CMK (cell line): Measurements from ENCODE around the gene ACER2.
"Not testable (repeated sequence)": the region's sequence is repeated elsewhere in the genome, so short reads cannot be mapped to it uniquely, and the experiment has no call there.

Source experiments
- DNase-seq: peaks from one replicate; pipeline ENCODE4 v3.0.0-alpha.2; 2010; ENCODE audit warnings: low read depth

The ACER2 gene

DNA sequence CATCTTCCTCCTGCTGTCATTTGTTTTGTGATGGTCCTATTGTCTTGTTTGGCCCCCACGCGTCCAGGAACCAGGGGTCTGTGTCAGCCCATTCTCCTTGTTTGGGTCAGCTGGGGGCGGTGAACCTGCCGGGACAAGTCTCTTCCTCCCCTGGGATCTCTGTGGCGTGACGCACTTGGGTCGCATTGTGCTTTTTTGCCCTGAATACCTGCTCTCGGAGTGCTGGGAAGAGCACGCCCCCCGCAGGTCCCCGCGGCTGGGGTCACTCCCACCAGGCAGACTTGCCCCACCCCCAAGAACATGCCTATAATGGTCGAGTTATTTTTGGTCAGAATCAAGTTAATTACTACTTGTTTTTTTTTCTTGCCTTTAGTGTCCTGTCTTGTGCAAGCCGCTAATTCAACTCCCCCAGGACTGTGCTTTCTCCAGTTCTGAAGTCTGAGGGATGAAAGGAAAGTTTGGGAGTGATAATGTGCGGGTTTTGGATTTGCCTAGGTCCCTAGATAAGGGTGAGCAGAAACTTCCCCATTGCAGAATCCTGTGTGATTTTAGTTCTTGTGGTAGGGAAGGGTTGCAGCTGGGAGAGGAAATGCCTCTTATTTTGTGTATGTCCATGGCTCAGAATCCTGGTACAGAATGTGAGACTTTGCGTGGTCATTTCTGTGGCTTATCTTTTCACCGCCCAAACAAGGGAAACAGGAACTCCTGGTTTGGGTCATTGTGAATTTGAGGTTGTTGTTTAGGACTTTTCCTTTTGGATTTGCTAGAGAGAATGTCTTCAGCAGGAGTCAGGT lies 789 bp downstream of the ACER2 start:
- DNase-seq = no peak

- DNase-seq = no peak
Measured at GRCh38 chr9:19410195-19410503, 1.3 kb downstream of the ACER2 start.

GRCh38 chr9:19410594-19410993 lies 1.8 kb downstream of the ACER2 start:
- no peak for DNase-seq

- DNase-seq = no peak
Measured at GRCh38 chr9:19411316-19411715, 2.5 kb downstream of the ACER2 start.

DNA sequence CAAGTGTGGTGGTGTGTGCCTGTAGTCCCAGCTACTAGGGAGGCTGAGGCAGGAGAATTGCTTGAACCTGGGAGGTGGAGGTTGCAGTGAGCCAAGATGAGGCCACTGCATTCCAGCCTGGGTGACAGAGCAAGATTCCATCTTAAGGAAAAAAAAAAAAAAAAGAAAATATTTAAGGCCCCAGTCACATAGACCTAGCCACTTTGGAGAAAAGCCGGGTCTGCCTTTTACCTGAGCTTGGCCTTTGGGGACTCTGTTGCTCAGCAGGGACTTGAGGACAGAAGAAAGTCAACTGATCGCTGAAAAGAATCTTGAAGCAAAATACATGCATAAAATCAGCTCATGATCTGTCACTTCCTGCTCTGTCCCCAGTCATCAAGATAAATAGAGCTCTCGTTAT lies 4.6 kb downstream of the ACER2 start:
- DNase-seq = not testable (repeated sequence)

- DNase-seq = no peak
Measured at GRCh38 chr9:19416143-19416542, 7.3 kb downstream of the ACER2 start.

DNA sequence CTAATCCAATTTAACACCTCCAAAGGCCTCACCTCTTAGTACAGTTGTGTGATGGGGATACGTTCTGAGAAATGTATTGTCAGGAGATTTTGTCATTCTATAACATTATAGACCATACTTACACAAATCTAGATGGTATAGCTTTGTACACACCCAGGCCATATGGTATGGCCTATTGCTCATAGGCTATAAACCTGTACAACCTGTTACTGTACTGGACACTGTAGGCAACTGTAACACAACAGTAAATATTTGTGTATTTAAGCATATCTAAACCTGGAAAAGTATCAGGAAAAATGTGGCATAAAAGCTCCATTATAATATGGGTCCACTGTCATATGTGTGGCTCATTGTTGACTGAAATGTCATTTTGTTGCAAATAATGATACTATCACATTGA lies 12.1 kb downstream of the ACER2 start:
- DNase-seq = no peak

DNA sequence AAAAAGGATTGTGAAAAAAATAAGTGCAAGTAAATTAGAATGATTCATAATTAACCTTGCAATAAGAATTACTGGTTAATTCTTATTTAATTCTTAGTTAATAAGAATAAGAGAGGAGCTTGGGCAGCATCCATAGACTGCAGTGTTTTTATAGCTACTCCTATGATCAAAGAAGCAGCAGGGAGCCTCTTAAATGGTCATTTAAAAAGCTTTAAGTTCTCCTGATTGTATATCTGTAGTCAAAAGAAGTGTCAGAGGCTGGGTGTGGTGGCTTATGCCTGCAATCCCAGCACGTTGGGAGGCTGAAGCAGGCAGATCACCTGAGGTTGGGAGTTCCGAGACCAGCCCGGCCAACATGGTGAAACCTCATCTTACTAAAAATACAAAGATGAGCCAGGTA lies 14.4 kb downstream of the ACER2 start:
- DNase-seq = no peak

- DNase-seq = no peak
Measured at GRCh38 chr9:19424176-19424779, 15.5 kb downstream of the ACER2 start.

- no peak for DNase-seq
Measured at GRCh38 chr9:19429595-19429994, 20.8 kb downstream of the ACER2 start.

- no peak for DNase-seq
Measured at GRCh38 chr9:19430201-19430760, 21.5 kb downstream of the ACER2 start.

DNA sequence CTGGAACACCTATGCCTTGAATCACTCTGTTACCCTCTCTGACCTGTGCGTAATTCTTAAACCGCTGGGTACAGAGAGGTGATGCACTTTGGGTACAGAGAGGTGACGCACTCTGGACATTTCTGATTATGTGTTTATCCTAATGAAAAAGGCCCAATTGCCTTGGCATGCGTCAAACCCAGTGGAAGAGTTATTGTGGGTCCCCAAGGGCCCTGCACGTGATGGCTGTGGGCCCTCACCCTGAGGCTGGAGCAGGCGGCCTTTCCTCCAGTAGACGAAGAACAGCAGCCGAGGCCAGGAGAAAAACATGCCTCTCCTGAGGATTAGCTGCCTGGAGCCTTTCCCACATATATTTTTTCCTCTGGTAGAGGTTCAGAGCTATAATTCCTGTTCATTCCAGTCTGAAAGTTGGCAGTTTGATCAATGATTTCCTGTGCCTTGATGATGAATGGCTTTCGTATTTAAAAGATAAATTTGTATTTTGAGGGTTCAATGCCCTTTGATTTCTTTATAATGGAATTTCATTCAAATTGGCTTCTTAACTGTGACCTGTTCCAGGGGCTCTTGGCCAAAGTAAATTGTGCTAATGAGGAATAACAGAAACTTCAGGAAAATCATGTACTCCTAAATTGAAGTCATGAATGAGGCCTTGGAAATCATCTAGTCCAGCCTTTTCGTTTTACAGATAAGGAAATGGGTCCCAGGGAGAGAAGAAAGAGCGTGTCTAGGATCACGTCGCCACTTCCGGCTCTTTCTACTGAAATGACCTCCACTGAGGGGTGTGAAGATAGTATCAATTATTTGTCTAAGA lies 22.8 kb downstream of the ACER2 start:
- DNase-seq = no peak

DNA sequence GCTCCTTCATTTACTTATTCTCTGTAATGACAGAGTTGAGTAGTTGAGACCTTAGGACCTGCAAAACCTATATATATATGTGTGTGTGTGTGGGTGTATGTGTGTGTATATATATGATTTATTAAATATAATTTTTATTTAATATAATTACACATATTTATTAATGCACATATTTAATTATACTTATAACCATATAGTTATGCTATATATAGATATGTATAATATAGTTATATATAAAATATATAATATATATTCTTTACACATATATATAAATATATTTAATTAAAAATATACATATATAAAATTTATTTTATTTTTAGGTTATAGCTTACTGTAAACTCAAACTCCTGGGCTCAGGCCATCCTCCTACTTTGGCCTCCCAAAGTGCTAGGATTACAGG lies 23.7 kb downstream of the ACER2 start:
- DNase-seq = no peak

GRCh38 chr9:19433729-19434128 lies 24.9 kb downstream of the ACER2 start:
- not testable (repeated sequence) for DNase-seq

GRCh38 chr9:19440376-19440775 lies 31.6 kb downstream of the ACER2 start:
- DNase-seq = no peak

- DNase-seq = no peak
Measured at GRCh38 chr9:19440823-19441580, 32.2 kb downstream of the ACER2 start.

- no peak for DNase-seq
Measured at GRCh38 chr9:19441730-19442129, 32.9 kb downstream of the ACER2 start.

DNA sequence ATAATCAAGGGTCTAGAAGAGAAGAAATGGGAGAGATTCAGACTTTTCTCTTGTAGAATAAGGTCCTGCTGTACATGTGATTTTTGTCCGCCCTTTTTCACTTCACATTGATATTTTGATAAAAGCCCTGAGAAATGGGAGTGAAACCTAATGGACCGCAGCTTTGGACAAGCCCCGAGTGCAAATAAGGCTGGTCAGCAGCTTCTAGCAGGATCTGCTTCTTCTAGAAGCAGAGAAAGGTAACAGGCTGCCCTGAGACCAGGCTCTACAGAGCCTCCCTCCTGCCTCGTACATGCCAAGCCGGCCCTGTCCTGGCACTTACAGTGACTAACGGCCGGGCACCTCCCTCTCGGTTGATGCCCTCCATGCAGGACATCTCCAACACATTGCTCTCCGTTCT lies 33.4 kb downstream of the ACER2 start:
- no peak for DNase-seq

- no peak for DNase-seq
Measured at GRCh38 chr9:19445452-19445851, 36.6 kb downstream of the ACER2 start.

- no peak for DNase-seq
Measured at GRCh38 chr9:19446361-19446861, 37.6 kb downstream of the ACER2 start.

GRCh38 chr9:19451240-19452087 lies 42.7 kb downstream of the ACER2 start:
- no peak for DNase-seq
